ENCODE data around the gene LRMDA. TPM values are rescaled to one million over a fixed set of nuclear protein-coding genes. Genes with fewer than 3 reads are reported as not detected.

The LRMDA gene
- total and polyA plus RNA-seq, 2 donors (not counting 3 experiments of a cell fraction or from before 2014, with no cell fraction given): 9.7 to 18.0 TPM

DNA sequence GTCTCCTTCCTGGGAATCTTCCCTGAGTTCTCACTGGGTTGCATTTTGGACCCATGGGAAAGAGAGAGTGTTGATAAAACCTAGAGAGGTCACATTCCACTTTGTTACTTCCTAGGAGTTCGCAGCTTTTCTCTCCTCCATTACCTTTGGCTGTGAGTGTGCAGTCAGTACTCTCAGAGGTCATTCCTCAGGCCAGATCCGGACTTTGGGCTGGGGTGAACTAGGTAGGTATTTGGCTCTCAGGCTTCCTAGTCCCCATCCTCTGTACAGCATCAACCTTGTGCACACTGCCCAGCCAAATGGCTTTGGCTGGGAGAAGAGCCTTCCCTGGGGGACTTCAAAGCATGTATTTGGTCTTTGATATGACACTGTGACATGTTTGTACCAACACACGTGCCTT, 508.1 kb downstream of the LRMDA start:
- Histone ChIP-seq H3K9me1 (replicated peaks; ENCODE audit: control insufficient read depth, extremely low read depth, insufficient read depth, low read length) (no peaks in the 10 kb centered on the region), H3K79me2 (ENCODE audit: control insufficient read depth, insufficient read depth, low read length) (no peaks in the 10 kb centered on the region), H3K27ac (ENCODE audit: insufficient read depth, low read depth, low read length) (no peak overlapping the region), H2AFZ (ENCODE audit: low read depth, low read length) (no peak overlapping the region), H3K9me3 (replicated peaks; ENCODE audit: control insufficient read depth, insufficient read depth, low read length) (no peaks in the 10 kb centered on the region), H3K27me3 (ENCODE audit: control insufficient read depth in 2 of 2, insufficient read depth in 2 of 2, low read length in 2 of 2) (no peaks in the 10 kb centered on the region), H4K20me1 (replicated peaks; ENCODE audit: control insufficient read depth, extremely low read depth, insufficient read depth, low read length) (no peaks in the 10 kb centered on the region), H3K4me1 (ENCODE audit: control insufficient read depth, extremely low read depth, insufficient read depth, low read length) (no peaks in the 10 kb centered on the region), H3K9ac (replicated peaks; ENCODE audit: extremely low read depth, insufficient read depth, low read length) (no peak overlapping the region), H3K4me3 (replicated peaks in 1 of 3; ENCODE audit: insufficient read depth in 1 of 3, low read depth in 1 of 3, low read length in 3 of 3) (no peak overlapping the region), H3K4me2 (ENCODE audit: insufficient read depth, low read length) (no peak overlapping the region), H3K36me3 (ENCODE audit: control insufficient read depth in 2 of 2, extremely low read depth in 1 of 2, insufficient read depth in 2 of 2, low read length in 2 of 2) (no peaks in the 10 kb centered on the region)
- no TSS peak for BruUV-seq (replicated peaks)
- POLR2A ChIA-PET: no interaction called here
- intact Hi-C loops (cut with micrococcal nuclease): no loop called here
- FAIRE-seq (no peak), DNase-seq (ENCODE audit: low read depth, low spot score) (no peak)
- dilution Hi-C loops (cut with MboI; ENCODE audit: extremely low pct_ligation_motif_present, low sequenced_read_pairs): no loop called here
- TF ChIP-seq FOS (IDR thresholded peaks at IDR 0.05; ENCODE audit: borderline replicate concordance, insufficient read depth, low read length): no peak
- no peak for TF ChIP-seq JUN (IDR thresholded peaks at IDR 0.05; ENCODE audit: borderline replicate concordance, insufficient read depth, insufficient read length, low read depth)
- TF ChIP-seq POLR2A (IDR thresholded peaks at IDR 0.05; ENCODE audit: low read depth, low read length): no peak
- TF ChIP-seq EZH2 (IDR thresholded peaks at IDR 0.05; ENCODE audit: borderline replicate concordance, low read depth, low read length, severe bottlenecking): no peak
- TF ChIP-seq GATA2 (IDR thresholded peaks at IDR 0.05; ENCODE audit: insufficient read depth, insufficient read length, low read depth, low read length): no peak
- TF ChIP-seq POLR2AphosphoS5 (IDR thresholded peaks at IDR 0.05; ENCODE audit: insufficient read depth, low read depth, low read length): no peak
- TF ChIP-seq, protein P1, sequence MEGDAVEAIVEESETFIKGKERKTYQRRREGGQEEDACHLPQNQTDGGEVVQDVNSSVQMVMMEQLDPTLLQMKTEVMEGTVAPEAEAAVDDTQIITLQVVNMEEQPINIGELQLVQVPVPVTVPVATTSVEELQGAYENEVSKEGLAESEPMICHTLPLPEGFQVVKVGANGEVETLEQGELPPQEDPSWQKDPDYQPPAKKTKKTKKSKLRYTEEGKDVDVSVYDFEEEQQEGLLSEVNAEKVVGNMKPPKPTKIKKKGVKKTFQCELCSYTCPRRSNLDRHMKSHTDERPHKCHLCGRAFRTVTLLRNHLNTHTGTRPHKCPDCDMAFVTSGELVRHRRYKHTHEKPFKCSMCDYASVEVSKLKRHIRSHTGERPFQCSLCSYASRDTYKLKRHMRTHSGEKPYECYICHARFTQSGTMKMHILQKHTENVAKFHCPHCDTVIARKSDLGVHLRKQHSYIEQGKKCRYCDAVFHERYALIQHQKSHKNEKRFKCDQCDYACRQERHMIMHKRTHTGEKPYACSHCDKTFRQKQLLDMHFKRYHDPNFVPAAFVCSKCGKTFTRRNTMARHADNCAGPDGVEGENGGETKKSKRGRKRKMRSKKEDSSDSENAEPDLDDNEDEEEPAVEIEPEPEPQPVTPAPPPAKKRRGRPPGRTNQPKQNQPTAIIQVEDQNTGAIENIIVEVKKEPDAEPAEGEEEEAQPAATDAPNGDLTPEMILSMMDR (IDR thresholded peaks at IDR 0.05; ENCODE audit: extremely low read depth in 1 of 2, insufficient read depth in 1 of 2, low read depth in 1 of 2, low read length in 2 of 2): no peak
- TF ChIP-seq, protein P2, sequence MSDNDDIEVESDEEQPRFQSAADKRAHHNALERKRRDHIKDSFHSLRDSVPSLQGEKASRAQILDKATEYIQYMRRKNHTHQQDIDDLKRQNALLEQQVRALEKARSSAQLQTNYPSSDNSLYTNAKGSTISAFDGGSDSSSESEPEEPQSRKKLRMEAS (IDR thresholded peaks at IDR 0.05; ENCODE audit: insufficient read depth, insufficient read length): no peak
- TF ChIP-seq MYC (IDR thresholded peaks at IDR 0.05; ENCODE audit: low read depth, low read length): no peak
- CTCF ChIA-PET: no interaction called here
